Measurements from ENCODE around the gene CPZ. TPM values are rescaled to one million over a fixed set of nuclear protein-coding genes. Genes with fewer than 3 reads are reported as not detected.

CPZ gene
- polyA plus RNA-seq, 3 donors from 2014 or later: not detected

DNA sequence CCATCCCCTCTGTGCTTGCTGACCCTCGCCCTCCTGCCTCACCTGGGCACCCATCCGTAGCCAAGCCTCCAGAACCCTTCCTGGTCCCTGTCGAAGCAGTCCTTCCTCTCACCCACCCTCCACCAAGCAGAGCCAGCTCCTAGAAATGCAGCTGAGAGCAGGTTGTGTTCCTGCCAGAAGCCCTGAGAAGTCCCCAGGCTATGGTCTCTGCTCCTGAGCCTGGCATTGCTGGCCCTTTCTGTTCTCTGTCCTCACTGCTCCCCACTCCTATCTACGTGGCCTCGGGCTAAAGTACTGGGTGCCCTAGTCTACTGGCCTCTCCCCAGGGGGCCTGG, 2.1 kb upstream of the CPZ start:
- Mint-ChIP-seq H3K4me3 (no peak overlapping the region), H3K27ac (no peak overlapping the region)
- DNase-seq: no peak

DNA sequence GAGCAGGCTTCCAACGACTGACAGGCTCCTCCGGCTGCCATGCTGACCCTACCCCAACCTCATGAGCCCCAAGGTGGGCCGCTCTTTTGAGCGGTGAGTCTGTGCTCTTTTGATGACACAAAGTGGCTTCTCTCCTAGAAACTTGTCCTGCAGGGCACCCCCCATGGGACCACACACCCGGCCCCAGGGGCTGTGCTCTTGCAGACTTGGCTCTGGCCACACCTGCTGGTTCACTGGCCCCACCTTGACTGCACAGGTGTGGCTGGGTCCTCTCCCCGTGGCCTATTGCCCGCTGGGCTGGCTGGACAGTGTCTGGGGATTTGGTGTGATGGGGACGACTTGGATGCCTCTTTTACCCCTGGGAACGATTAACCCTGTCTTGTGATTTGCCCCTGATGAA, 1.5 kb upstream of the CPZ start:
- no peak for DNase-seq
- H3K4me3 Mint-ChIP-seq: no peak overlapping the region
- no peaks in the 10 kb centered on the region for H3K4me1 Mint-ChIP-seq
- H3K36me3 Mint-ChIP-seq: no peaks in the 10 kb centered on the region
- no peak overlapping the region for H3K27ac Mint-ChIP-seq
- H3K27me3 Mint-ChIP-seq (ENCODE audit: low read depth in 3 of 3): peaks cover 1 to 11% (median 6%) of the 10 kb centered on the region in 3 donors
- H3K9me3 Mint-ChIP-seq: no peaks in the 10 kb centered on the region

More for the DNA sequence above, 2.1 kb upstream of the CPZ start:
- no peaks in the 10 kb centered on the region for H3K36me3 Mint-ChIP-seq
- H3K9me3 Mint-ChIP-seq: no peaks in the 10 kb centered on the region
- peaks cover 1 to 11% (median 6%) of the 10 kb centered on the region in 3 donors for H3K27me3 Mint-ChIP-seq (ENCODE audit: low read depth in 3 of 3)
- no peaks in the 10 kb centered on the region for H3K4me1 Mint-ChIP-seq

DNA sequence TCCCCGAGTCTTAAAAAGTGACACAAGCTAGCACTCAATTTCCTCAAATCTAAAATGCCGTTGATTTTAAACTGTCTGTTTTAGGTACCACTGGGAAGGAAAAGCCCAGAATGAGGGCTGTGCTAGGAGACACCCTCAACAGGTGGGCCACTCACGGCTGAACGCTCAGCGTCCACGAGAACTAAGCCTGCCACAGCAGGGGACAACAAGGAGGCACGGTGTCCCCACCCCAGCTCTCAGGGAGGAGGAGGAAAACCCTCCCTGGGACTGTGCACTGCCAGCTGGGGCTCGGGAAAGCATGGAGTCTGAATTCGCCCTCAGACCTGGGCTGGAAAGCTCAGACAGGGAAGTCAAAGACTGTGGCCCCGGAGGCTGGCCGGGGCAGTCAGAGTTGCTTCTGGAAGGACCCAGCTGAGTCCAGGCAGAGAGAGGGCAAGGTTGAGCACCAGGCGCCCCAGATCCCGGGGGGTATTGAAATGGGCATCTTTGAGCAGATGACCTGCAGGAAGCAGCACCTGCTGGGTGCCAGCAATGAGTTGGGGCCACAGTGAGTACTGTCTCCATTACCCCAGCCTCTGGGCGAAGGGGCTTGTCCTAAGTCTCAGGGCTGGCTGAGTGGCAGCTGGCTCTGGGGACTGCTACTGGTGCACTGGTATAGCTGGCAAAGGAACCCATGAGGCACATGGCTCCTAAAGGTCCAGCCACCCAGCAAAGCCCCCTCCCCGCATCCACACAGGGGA, 769 bp upstream of the CPZ start:
- Mint-ChIP-seq H3K36me3 (no peaks in the 10 kb centered on the region), H3K27me3 (ENCODE audit: low read depth in 3 of 3) (peaks cover 1 to 11% (median 6%) of the 10 kb centered on the region in 3 donors), H3K4me1 (no peaks in the 10 kb centered on the region), H3K4me3 (no peak overlapping the region), H3K9me3 (no peaks in the 10 kb centered on the region), H3K27ac (no peak overlapping the region)
- DNase-seq: no peak

DNA sequence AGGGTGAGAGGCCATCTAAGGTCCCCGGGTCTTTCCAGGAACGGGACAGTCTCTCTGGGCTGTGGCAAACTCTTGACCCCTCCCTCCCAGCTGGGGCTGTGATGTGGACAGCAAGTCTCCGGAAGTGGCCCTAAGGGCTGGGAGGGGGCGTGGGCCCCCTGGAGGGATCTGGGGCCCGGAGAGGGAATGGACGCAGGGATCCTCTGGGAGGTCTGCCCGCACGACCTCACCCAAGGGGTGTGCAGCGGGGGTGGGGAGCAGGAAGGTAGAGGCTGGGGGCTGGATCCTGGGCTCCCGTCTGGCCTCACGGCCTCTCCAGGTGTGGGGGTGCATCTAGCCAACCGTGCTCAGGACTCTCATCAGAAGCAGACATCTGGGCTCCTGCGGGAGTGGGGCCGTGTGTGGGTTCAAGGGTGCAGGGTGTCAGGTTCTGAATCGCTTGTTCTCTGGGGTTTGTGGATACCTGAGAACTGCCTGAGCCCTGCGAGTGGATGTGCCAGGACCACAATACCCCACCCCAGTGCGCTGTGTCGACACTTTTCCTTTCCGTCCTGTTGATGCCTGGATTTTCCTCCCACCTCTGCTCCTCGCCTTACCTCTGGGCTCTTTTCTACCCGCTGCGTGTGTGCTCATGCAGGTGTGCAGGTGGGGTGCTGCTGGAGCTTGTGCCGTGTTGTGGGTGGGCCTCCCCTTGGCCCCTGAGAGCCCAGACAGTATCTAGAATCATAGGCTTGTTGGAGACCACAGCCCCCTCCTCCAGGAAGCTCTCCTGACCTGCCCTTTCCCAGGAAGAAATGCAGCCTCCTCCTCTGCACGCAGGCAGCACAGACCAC, 915 bp downstream of the CPZ start:
- Mint-ChIP-seq H3K9me3 (no peaks in the 10 kb centered on the region), H3K4me1 (no peaks in the 10 kb centered on the region), H3K36me3 (no peaks in the 10 kb centered on the region), H3K27ac (no peak overlapping the region), H3K27me3 (ENCODE audit: low read depth in 3 of 3) (peaks cover 1 to 11% (median 4%) of the 10 kb centered on the region in 3 donors), H3K4me3 (no peak overlapping the region)
- DNase-seq: no peak

DNA sequence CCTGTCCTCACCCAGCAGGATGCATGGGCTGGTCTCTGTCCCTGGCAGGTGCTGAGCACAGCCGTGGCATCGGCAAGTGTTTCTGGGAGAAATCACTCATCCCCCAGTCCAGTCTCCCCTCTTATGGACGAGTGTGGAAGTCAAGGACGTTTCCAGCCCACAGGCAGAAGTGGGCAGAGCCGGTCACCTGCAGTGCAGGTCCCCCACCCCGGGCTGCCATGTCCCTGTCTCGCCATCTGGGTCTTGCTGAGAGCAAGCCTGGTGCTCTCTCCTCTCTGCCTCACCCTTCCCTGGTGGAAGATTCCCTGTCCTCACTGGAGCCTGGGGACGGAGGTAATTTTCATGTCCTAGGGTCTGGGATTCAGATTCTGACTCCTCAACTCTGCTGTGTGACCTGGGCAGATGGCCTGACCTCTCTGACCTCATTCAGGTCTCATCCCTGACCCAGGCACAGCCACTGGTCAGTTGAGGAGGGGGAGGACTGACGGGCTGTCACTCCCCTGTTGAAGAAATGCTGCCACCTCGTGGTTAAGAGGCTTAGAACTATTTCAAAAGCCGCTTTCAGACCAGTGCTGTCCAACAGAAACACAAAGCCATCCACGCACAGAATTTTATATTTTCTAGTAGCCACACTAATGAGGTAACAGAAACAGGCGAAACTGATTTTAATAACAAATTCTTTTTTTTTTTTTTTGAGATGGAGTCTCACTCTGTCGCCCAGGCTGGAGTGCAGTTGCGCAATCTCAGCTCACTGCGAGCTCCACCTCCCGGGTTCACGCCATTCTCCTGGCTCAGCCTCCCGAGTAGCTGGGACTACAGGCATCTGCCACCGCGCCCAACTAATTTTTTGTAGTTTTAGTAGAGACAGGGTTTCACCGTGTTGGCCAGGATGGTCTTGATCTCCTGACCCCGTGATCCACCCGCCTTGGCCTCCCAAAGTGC, 1.8 kb downstream of the CPZ start:
- Mint-ChIP-seq H3K27ac (no peak overlapping the region), H3K9me3 (no peaks in the 10 kb centered on the region), H3K4me3 (no peak overlapping the region), H3K27me3 (ENCODE audit: low read depth in 3 of 3) (peaks cover 0 to 11% (median 4%) of the 10 kb centered on the region in 3 donors), H3K4me1 (no peaks in the 10 kb centered on the region), H3K36me3 (no peaks in the 10 kb centered on the region)
- no peak for DNase-seq

DNA sequence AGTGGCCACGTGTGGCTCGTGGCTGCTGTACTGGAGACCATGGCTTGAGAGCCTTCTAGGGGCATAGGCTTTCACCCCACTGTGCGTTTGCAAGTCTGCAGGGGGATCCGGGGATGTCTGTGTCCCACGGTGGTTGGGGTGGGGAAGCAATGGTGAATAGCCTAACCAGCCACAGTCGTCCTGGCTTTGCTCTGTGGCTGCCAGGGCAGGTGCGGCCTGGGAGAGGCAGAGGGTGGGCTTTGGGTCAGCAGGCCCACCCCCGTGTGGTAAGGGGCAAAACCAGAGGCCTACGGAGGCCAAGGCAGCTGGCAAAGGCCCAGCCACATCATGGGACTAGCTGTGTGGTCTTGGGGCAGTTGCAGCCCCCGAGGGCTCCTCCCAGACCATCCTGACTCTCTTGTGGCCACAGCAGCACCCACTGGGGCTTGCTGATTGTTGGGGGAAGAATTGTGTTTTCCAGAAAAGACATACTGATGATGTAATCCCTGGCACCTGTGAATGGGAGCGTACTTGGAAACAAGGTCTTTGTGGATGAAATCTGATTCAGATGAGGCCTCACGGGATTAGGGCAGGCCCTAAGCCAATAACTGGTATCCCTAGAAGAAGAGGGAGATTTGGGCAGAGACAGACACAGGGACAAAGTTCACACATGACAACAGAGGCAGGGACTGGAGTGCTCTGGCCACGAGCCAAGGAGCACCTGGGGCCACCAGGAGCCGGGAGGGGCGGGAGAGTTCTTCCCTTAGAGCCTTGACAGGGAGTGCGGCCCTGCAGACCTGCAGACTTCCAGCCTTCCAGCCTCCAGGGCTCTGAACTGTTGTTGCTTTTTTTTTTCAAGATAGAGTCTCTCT, 2.9 kb downstream of the CPZ start:
- no peak for DNase-seq
- Mint-ChIP-seq H3K9me3 (no peaks in the 10 kb centered on the region), H3K4me1 (no peaks in the 10 kb centered on the region), H3K27ac (no peak overlapping the region), H3K27me3 (ENCODE audit: low read depth in 3 of 3) (peaks cover 0 to 11% (median 4%) of the 10 kb centered on the region in 3 donors), H3K36me3 (no peaks in the 10 kb centered on the region), H3K4me3 (no peak overlapping the region)

DNA sequence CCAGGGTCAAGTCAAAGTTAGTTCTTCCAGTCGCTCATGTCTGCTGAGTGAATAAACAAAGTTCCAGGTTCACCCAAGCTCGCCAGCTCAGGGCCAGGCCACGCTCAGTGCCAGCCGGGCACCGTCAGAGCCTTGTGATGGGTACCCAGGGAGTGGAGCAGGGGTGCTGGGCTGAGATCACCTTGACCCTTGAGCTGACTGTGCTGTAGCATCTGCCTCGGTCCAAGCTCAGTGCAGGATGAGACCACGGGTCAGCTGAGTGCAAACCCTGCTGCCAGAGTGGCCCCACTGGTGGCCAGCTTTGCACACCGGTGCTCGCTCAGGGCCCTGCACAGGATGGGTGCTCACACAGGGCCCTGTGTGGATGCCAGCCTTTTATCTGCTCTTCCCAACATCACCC, 4.3 kb downstream of the CPZ start:
- Mint-ChIP-seq H3K36me3 (no peaks in the 10 kb centered on the region), H3K9me3 (no peaks in the 10 kb centered on the region), H3K4me1 (no peaks in the 10 kb centered on the region), H3K27ac (no peak overlapping the region), H3K4me3 (no peak overlapping the region), H3K27me3 (ENCODE audit: low read depth in 3 of 3) (peaks cover 0 to 6% (median 0%) of the 10 kb centered on the region in 3 donors)
- DNase-seq: no peak

DNA sequence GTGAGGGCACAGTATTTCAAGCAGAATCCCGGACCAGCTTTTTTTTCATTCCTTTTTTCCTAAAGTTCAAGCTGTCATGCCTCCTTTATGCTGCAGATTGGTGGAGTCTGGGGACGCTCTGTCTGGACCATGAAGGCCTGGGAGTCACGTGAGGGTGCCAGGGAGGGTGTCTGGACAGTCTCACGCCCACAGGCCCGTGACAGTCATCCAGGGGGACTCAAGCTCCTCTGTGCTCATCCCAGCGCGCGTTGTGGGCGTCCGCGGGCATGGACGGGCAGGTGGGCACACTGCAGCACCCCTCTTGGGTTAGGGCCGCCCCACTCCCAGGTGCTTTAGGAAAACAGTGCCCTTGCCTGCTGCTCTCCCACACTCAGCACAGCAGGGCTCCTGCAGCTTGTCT, 4.8 kb downstream of the CPZ start:
- H3K4me3 Mint-ChIP-seq: no peak overlapping the region
- no peaks in the 10 kb centered on the region for H3K36me3 Mint-ChIP-seq
- no peak for DNase-seq
- H3K9me3 Mint-ChIP-seq: no peaks in the 10 kb centered on the region
- no peaks in the 10 kb centered on the region for H3K4me1 Mint-ChIP-seq
- H3K27me3 Mint-ChIP-seq (ENCODE audit: low read depth in 3 of 3): peaks cover 0 to 6% (median 0%) of the 10 kb centered on the region in 3 donors
- H3K27ac Mint-ChIP-seq: no peak overlapping the region

DNA sequence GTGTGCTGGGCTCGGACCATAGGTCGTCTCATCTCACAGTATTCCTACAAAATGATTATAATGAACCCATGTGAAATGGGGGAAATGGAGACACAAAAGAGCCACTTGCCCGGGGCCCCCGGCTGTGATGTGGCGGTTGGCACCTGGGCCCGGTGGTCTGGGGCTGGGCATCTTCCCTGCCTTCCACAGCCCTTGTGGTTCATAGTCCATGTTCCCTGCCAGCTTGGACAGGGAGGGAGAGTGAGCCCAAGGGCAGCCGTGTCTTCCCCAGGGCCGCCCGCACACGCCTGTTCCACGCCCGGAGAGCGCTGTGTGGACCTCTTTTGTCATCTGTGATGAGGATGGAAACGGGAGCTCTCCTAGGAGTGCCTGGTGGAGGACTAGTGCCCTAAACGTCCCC, 5.2 kb downstream of the CPZ start:
- Mint-ChIP-seq H3K36me3 (no peaks in the 10 kb centered on the region), H3K4me3 (no peak overlapping the region), H3K4me1 (no peaks in the 10 kb centered on the region), H3K27me3 (ENCODE audit: low read depth in 3 of 3) (peaks cover 0 to 6% (median 0%) of the 10 kb centered on the region in 3 donors), H3K27ac (no peak overlapping the region), H3K9me3 (no peaks in the 10 kb centered on the region)
- DNase-seq: no peak

DNA sequence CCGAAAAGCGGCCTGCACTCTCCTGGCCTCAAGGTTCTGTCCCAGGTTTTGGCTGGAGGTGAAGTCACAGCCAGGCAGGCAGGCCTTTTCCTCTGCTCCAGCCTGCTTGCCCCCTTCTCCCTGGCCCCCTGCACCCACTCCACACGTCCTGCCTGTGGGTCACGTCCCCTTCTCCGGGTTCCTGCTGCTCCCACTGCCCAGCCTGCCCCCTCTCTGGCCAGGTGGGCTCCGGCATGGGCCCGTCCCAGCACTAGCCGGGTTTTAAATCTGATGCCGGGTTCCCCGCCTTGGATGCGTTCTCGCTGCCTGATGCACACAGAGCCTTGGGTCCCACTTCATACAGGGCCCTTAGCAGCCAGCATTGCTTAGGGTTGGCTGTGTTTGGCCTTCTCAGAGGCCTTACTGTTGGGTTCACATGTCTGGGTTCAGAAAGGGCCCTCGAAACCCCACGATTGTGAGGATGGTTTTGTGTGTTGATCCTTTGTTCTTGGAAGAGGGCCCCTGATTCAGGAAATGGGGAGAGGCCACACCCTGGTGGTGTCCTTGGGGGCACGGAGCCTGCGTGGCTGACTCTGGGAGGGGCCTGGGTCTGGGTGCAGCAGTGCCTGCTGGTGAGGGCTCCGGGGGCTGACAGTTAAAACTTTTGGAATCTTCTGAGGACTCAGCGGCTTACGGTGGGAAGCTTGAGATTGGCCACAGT, 6.0 kb downstream of the CPZ start:
- Mint-ChIP-seq H3K4me1 (no peaks in the 10 kb centered on the region), H3K9me3 (no peaks in the 10 kb centered on the region), H3K27me3 (ENCODE audit: low read depth in 3 of 3) (peaks cover 0 to 6% (median 0%) of the 10 kb centered on the region in 3 donors), H3K4me3 (no peak overlapping the region), H3K36me3 (no peaks in the 10 kb centered on the region), H3K27ac (no peak overlapping the region)
- DNase-seq: no peak

DNA sequence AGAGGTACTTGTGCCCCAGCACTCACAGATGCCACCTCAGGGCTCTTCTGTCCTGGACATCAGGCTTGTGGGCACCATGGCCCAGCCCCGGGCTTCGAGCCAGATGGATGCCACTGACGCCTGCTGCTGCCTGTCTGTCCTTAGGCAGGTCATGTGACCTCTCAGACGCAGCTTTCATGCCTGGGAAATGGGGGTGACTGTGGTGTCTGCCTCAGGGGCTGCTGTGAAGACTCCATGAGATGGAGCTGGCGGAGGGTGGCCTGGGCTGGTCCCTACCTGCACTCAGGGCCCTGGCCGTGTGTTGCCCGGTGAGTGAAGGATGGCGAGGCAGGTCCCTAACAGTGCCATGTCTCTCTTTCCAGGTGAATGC, 6.5 kb downstream of the CPZ start:
- Mint-ChIP-seq H3K9me3 (no peaks in the 10 kb centered on the region), H3K4me3 (no peak overlapping the region), H3K27ac (no peak overlapping the region), H3K27me3 (ENCODE audit: low read depth in 3 of 3) (peaks cover 0 to 4% (median 0%) of the 10 kb centered on the region in 3 donors), H3K4me1 (no peaks in the 10 kb centered on the region), H3K36me3 (no peaks in the 10 kb centered on the region)
- no peak for DNase-seq

DNA sequence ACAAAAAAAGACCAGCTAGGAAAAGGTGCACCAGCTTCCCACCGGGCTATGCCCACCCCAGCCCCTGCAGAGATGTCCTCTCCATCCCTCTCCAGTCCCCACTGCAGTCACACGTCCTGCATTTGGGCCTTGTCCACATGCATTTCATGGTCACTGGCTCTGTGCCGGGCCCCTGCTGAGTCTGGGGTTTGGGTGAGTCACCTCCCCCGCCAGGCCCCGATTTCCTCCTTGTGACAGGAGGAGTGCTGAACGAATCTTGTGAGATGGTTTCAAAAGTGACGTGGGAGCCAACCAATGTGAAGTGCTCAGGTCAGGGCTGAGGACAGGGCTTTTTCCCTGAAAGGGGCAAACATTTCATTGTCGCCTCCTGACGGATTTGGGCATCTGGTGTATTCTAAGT, 7.1 kb downstream of the CPZ start:
- no peak overlapping the region for H3K4me3 Mint-ChIP-seq
- no peaks in the 10 kb centered on the region for H3K36me3 Mint-ChIP-seq
- H3K27me3 Mint-ChIP-seq (ENCODE audit: low read depth in 3 of 3): peaks cover 0 to 4% (median 0%) of the 10 kb centered on the region in 3 donors
- no peak for DNase-seq
- H3K4me1 Mint-ChIP-seq: no peaks in the 10 kb centered on the region
- H3K27ac Mint-ChIP-seq: no peak overlapping the region
- no peaks in the 10 kb centered on the region for H3K9me3 Mint-ChIP-seq

DNA sequence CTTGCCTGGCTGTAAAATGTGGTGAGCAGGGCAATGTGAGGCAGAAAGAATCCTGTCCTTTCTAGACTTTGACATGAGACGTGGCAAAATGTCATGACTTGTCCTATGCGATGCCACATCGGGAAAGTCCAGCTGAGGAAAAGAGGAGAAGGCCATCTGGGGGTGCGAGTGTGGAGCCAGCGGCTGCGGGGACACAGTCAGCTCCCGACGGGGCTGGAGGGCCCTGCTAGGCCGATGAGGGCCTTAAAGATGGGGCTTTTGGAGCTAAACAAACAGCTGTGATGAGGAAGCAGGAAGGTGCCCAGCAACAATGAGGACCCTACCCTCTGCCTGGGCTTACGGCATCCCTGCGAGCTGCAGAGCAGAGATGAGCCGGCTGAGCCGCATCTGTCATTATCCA, 7.7 kb downstream of the CPZ start:
- Mint-ChIP-seq H3K9me3 (no peaks in the 10 kb centered on the region), H3K36me3 (no peaks in the 10 kb centered on the region), H3K27ac (no peak overlapping the region), H3K4me3 (no peak overlapping the region), H3K4me1 (no peaks in the 10 kb centered on the region), H3K27me3 (ENCODE audit: low read depth in 3 of 3) (no peaks in the 10 kb centered on the region)
- no peak for DNase-seq

All from immature natural killer cell (primary cell).